ENCODE results near the gene CCDC92B.
A peak's percentile ranks its signal among the peaks of the same experiment; 100 is the strongest.

Gene CCDC92B

DNA sequence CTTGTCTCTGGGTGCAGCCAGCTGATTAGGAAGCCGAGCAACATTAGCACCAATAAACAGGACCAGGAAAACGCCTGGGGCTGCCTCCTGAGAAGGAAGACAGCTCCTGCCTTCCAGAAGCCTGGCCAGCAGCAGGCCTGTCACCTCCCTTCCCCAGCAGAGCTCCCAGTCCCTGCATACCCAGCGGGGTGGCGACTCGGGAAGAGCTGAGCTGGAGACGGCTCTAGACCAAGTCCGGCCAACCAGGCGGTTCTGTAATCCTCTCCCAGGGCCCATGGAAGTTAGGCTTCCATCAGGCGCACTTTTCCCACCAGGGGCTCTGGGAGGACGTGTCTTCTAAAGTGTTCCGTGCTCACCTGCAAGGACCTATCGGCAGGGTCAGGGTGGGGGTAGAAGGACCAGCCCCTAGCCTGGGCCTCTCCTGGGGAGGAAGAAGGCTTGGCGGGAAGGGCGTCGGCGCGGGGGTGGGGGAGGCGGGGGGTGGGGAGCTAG, 25.9 kb downstream of the CCDC92B start:
- Mint-ChIP-seq H3K36me3 (peaks cover 3% of the 10 kb centered on the region), H3K4me3 (peak overlapping the region; percentile 59), H3K27ac (no peak overlapping the region), H3K4me1 (peaks cover 5% of the 10 kb centered on the region), H3K9me3 (no peaks in the 10 kb centered on the region), H3K27me3 (peaks cover 11% of the 10 kb centered on the region)
- DNase-seq (ENCODE audit: low spot score in 2 of 2) (no peak), ATAC-seq (ENCODE audit: low read depth) (no peak)

DNA sequence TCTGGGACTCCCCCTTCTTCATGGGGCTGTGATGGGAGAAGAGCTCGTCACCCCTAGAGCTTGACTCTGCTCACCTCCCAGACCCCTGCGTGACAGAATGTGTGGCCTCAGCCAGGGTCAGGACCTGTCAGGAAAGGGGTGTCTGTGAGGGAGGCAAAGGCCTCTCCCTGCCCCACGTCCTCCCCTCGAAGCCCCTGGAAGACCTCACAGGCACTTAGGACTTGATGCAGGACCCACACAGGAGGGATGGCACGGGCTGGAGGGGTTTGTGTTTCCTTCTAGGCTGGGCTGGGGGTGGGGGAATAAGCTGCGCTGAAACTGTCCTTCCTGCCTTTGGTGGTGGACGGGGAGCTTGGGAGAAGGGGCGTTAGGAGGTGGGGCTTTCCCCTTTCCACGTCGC, 26.8 kb downstream of the CCDC92B start:
- Mint-ChIP-seq H3K27ac (no peak overlapping the region), H3K4me3 (no peak overlapping the region), H3K9me3 (no peaks in the 10 kb centered on the region), H3K4me1 (peaks cover 5% of the 10 kb centered on the region), H3K36me3 (peaks cover 3% of the 10 kb centered on the region), H3K27me3 (peaks cover 11% of the 10 kb centered on the region)
- ATAC-seq (ENCODE audit: low read depth) (no peak), DNase-seq (ENCODE audit: low spot score in 2 of 2) (no peak)

DNA sequence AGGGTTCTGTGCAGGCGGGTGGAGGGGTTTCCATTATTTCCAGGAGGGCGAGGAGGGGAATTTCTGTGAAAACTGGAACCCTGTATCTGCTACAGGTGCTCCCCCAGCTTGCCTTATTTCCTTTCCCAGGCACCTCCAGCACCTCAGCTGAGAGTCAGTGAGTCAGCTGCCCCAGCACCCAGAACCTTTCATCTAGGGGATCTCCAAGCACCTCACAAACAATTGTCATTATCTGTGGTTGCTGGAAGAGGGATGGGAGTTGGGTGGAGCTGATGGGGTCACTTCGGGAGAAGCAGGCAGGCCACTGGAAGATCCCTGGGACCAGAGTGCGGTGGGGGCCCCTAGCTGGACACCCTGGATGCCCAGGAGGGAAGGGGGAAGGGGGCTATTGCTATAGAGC, 27.8 kb downstream of the CCDC92B start:
- Mint-ChIP-seq H3K4me1 (peaks cover 5% of the 10 kb centered on the region), H3K27ac (no peak overlapping the region), H3K4me3 (no peak overlapping the region), H3K36me3 (peaks cover 3% of the 10 kb centered on the region), H3K9me3 (no peaks in the 10 kb centered on the region), H3K27me3 (peaks cover 9% of the 10 kb centered on the region)
- ATAC-seq (ENCODE audit: low read depth) (no peak), DNase-seq (ENCODE audit: low spot score in 2 of 2) (no peak)

DNA sequence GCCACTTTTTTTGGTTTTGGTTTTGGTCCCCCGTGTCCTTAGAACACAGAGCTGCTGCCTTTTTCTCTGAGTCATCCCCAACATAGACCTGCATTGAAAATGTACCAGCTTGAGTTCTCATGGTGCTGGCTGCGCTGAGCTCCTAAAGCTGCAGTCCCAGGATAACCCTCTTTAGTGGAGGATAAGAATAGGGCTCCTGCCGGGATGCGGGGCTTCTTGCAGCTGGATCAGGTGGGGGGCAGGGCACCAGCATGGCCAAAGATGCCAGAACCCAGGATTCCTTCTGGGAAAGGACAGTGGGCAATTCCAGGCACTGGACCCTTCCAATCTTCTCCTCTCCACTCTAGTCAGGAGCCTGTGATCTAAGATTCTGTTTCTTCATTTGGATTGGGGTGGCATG, 29.6 kb downstream of the CCDC92B start:
- Mint-ChIP-seq H3K4me1 (no peaks in the 10 kb centered on the region), H3K4me3 (no peak overlapping the region), H3K9me3 (no peaks in the 10 kb centered on the region), H3K36me3 (no peaks in the 10 kb centered on the region), H3K27ac (no peak overlapping the region), H3K27me3 (peaks cover 3% of the 10 kb centered on the region)
- ATAC-seq (ENCODE audit: low read depth) (no peak), DNase-seq (ENCODE audit: low spot score in 2 of 2) (no peak)

DNA sequence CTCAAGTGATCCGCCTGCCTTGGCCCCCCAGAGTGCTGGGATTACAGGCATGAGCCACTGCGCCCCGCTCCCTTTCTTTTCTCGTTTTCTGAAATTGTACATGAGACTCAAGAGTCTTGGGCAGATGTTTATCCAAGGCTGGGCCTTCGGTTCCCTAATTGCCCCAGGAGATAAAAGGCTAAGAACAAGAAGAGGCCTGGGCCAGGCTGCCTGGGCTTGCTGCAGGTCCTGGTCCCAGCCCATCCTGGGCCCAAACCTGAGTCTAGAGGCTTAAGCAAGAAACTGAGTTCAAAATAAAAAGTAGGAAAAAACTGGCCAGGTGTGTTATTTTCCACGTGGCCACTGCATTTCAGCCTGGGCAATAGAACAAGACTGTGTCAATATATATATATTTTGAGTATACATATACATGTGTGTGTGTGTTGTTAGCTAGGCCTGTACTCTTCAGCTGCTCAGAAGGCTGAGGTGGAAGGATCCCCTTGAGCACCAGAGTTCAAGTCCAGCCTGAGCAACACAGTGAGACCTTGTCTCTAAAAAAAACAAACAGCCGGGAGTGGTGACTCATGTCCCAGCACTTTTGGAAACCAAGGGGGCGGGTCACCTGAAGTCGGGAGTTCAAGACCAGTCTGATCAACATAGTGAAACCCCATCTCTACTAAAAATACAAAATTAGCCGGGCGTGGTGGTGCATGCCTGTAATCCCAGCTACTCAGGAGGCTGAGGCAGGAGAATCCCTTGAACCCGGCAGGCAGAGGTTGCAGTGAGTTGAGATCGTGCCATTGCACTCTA, 31.1 kb downstream of the CCDC92B start:
- no peaks in the 10 kb centered on the region for H3K4me1 Mint-ChIP-seq
- H3K9me3 Mint-ChIP-seq = no peaks in the 10 kb centered on the region
- DNase-seq (ENCODE audit: low spot score in 2 of 2) = no peak
- H3K27me3 Mint-ChIP-seq = peaks cover 2% of the 10 kb centered on the region
- no peak overlapping the region for H3K4me3 Mint-ChIP-seq
- no peak overlapping the region for H3K27ac Mint-ChIP-seq
- ATAC-seq (ENCODE audit: low read depth) = no peak
- H3K36me3 Mint-ChIP-seq = no peaks in the 10 kb centered on the region

DNA sequence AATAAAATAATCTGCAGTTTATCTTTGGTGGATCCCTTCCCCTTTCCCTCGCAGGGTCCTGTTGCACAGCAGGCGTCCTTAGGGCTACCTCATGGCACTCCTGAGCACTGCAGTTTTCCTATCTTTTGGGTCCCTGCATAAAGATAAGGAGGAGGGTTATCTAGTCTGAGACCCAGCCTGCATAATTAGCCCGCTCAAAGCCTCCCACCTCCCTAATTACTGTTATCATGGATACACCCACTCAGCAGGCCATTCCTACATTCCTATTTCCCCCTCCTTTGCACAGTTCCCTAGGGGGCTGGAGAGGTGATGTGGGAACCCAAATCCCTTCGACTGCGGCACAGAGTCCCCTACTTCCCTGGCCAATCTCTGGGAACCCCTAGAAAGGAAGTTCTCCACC, 32.8 kb downstream of the CCDC92B start:
- peaks cover under 1% of the 10 kb centered on the region for H3K27me3 Mint-ChIP-seq
- DNase-seq (ENCODE audit: low spot score in 2 of 2) (no peak), ATAC-seq (ENCODE audit: low read depth) (no peak)
- peaks cover 6% of the 10 kb centered on the region for H3K4me1 Mint-ChIP-seq
- H3K27ac Mint-ChIP-seq = no peak overlapping the region
- no peaks in the 10 kb centered on the region for H3K36me3 Mint-ChIP-seq
- no peaks in the 10 kb centered on the region for H3K9me3 Mint-ChIP-seq
- no peak overlapping the region for H3K4me3 Mint-ChIP-seq

DNA sequence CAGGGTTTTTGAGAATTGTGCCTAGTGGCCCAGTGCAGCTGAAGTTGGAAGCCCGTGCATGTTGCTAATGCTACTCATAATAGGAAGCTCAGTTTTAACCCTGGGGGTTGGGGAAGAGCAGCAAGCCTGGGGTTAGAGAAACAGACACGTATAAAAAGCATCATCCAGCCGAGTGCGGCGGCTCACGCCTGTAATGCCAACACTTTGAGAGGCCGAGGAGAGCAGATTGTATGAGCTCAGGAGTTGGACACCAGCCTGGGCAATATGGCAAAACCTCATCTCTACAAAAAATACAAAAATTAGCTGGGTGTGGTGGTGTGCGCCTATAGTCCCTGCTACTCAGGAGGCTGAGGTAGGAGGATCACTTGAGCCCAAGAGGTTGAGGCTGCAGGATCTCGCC, 35.6 kb downstream of the CCDC92B start:
- Mint-ChIP-seq H3K9me3 (no peaks in the 10 kb centered on the region), H3K27ac (no peak overlapping the region), H3K36me3 (no peaks in the 10 kb centered on the region), H3K27me3 (no peaks in the 10 kb centered on the region), H3K4me1 (peaks cover 23% of the 10 kb centered on the region), H3K4me3 (peak overlapping the region; percentile 30)
- ATAC-seq (ENCODE audit: low read depth) (no peak), DNase-seq (ENCODE audit: low spot score in 2 of 2) (no peak)

DNA sequence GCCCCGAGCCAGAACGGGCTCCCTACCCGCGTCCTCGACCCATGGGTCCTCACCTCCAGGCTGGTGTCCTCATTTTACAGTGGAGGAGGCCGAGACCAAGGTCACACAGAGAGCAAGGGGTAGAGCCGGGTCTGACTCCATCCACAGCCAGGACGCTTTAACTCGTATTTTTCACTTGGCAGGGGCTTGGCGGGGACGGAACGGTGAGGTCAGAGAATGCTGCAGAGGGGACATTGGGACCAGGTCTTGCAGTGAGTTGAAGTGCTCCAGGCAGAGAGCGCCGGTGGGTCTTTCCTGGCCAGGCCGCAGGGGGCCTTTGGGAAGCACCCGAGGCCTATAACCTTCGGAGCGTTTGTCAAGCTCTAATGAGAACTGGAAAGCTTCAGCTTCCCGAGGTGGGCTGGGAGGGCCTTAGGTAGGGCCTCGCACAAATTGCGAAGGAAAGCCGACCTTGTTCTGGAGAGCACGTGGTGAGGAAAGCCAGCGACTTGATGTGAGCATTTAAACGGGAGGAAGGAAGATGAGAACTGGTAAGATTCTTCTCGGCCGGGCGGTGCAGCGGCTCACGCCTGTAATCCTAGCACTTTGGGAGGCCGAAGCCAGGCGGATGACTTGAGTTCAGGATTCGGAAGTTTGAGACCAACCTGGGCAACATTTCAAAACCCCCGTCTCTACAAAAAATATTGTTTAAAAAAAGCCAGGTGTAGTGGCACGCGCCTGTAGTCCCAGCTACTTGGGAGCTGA, 37.0 kb downstream of the CCDC92B start:
- no peaks in the 10 kb centered on the region for H3K27me3 Mint-ChIP-seq
- no peaks in the 10 kb centered on the region for H3K36me3 Mint-ChIP-seq
- H3K9me3 Mint-ChIP-seq = no peaks in the 10 kb centered on the region
- ATAC-seq (ENCODE audit: low read depth) = no peak
- peak overlapping the region; percentile 75 for H3K27ac Mint-ChIP-seq
- H3K4me1 Mint-ChIP-seq = peaks cover 29% of the 10 kb centered on the region
- peak overlapping the region; percentile 83 for H3K4me3 Mint-ChIP-seq
- no peak for DNase-seq (ENCODE audit: low spot score in 2 of 2)

DNA sequence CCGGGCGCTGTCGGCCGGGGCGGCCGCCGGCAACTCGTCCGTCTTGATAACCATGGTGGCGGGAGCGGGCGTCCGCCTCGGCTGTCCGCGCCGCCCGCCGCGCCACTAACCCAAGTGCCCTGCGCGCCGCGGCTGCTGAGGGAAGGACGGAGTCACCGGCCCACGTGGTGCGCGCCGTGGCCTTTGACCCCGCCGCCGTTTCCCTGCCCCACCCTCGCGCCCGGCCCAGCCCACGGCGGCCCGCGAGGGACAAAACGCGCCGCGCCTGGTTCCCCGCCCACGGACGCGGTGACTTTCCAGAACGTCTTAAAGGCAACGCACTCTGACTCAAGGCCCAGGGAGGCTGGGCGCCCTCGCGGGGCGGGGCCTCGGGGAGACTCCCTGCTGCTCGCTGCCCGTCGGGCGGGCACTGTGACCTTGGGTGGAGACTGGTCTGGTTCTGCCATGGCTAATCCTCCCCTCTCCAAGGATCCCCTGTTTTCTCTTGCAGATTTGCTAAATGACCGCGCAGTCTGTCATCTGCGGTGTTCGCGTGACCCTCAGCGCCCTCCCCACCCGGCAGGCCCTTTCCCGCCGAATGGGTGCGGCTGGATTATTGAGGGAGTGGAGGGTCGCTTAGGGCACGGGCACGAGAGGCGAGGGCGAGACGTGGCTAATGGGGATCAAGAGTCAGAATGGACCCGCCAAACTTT, 37.7 kb downstream of the CCDC92B start, which contains the start of gene CLUH:
Gene CLUH, minus strand, starts transcription at position 157 of the 692 bp plus-strand sequence. Its CDS starts 103 bp downstream, at position 54.
- H3K4me1 Mint-ChIP-seq = peaks cover 29% of the 10 kb centered on the region
- ATAC-seq (ENCODE audit: low read depth) = peak; percentile 86
- no peaks in the 10 kb centered on the region for H3K27me3 Mint-ChIP-seq
- H3K4me3 Mint-ChIP-seq = peak within 1 kb of the TSS; percentile 87
- no peaks in the 10 kb centered on the region for H3K36me3 Mint-ChIP-seq
- H3K9me3 Mint-ChIP-seq = no peaks in the 10 kb centered on the region
- H3K27ac Mint-ChIP-seq = peak within 1 kb of the TSS; percentile 89
- DNase-seq (ENCODE audit: low spot score in 2 of 2) = peak; percentile 94 to 95

DNA sequence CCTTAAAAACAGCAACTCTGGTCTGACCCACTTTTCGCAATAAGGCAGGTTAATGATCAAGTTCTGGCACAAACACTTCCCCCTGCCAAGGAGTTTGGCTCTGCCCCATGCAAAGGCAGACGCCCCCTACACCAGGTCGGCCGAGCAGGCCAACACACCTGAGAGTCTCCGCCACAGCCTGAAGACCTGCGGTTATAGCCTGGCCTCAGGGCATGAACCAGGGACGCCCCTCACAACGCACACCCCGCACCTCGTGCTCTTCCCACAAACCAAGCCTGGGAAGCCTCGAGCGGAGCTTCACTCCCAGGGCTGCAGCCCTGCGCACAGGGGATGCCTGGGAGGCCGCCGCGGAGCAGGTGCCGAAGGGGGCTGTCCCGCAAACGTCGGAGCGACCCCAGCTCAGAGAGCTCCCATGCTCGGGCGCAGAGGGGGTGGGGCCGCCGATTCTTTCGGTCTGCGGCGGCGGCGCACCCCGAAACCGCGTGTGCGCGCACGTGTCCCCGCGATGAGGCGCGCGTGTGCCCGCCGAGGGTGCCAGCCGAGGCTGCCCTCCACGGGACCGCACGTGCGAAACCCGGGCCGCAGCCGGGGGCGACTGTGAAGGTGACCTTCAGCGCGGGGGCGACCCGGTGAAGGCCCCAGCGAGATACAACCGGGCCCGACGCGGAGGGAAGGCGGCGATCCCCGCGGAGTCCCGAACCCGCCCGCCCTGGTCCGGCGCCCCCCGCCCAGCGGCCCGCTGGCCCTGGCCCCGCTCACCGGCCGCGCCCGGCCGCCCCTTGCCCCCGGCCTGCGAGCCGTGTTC, 38.4 kb downstream of the CCDC92B start:
- DNase-seq (ENCODE audit: low spot score in 2 of 2) (peak in 1 of 2 donors; percentile 37), ATAC-seq (ENCODE audit: low read depth) (peak; percentile 34)
- Mint-ChIP-seq H3K27me3 (no peaks in the 10 kb centered on the region), H3K4me3 (peak overlapping the region; percentile 87), H3K9me3 (no peaks in the 10 kb centered on the region), H3K36me3 (no peaks in the 10 kb centered on the region), H3K4me1 (peaks cover 29% of the 10 kb centered on the region), H3K27ac (peak overlapping the region; percentile 89)

DNA sequence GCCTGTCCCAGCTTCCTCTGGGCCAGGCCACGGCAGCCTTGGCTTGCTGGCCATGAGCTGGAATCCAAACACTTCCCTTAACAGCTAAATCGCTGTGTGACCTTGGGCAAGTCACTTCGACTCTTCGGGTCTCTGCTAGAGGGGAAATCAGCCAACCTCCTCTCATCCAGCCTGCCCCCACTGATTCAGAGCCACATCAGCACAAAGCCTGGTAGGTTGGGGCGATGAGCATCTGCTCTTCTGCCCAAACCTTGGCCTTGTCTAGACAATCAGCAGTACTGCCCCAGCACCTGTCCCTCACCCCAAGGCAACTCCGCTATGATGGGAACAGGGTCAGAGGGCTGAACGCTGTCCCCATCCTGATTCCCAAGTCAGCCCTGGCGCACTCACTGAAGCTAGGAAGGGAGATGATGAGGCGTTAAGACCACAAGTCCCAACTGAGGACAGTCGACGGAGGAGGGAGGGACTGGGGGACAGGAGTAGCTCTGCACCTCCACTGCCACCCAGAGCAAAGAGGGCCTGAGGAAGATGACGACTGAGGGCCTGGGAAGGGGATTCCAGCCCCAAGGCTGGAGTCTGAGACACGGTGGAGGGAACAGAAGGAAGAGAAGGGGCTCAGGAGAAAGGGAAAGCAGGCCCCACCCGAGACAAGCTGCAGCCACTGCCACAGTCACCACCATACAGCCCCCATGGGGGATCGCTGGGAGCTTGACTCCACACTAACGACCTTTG, 39.2 kb downstream of the CCDC92B start:
- H3K27ac Mint-ChIP-seq = peak overlapping the region; percentile 89
- H3K36me3 Mint-ChIP-seq = no peaks in the 10 kb centered on the region
- DNase-seq (ENCODE audit: low spot score in 2 of 2) = no peak
- peak overlapping the region; percentile 87 for H3K4me3 Mint-ChIP-seq
- peaks cover 33% of the 10 kb centered on the region for H3K4me1 Mint-ChIP-seq
- H3K27me3 Mint-ChIP-seq = no peaks in the 10 kb centered on the region
- no peak for ATAC-seq (ENCODE audit: low read depth)
- H3K9me3 Mint-ChIP-seq = no peaks in the 10 kb centered on the region

DNA sequence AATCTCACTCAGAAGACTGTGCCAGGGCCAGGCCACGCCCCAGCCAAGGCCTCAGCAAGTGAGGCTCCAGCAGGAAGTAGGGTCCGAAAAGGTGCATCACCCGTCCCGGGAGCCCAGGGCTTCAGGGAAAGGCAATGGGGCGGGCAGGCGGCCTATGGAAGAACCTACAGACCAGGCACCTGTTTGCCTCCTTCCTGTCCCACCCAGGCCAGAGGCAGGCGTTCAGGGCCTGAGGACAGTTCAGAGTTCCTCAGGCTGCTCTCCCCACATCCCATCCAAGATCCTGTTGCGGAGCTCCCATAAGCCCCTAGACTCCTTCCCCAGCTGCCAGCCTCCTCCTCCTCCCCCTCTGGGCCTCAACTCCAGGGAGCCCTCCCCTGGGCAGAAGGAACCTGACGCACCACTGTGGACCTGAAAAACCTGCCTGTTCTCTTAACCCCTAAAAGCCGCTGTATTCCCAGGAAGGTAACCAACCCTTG, 40.2 kb downstream of the CCDC92B start:
- peaks cover 39% of the 10 kb centered on the region for H3K4me1 Mint-ChIP-seq
- peak overlapping the region; percentile 89 for H3K27ac Mint-ChIP-seq
- H3K27me3 Mint-ChIP-seq = no peaks in the 10 kb centered on the region
- peak; percentile 30 for ATAC-seq (ENCODE audit: low read depth)
- H3K9me3 Mint-ChIP-seq = no peaks in the 10 kb centered on the region
- DNase-seq (ENCODE audit: low spot score in 2 of 2) = peak in 1 of 2 donors; percentile 32
- H3K36me3 Mint-ChIP-seq = peaks cover 6% of the 10 kb centered on the region
- H3K4me3 Mint-ChIP-seq = peak overlapping the region; percentile 87

All from memory B cell (primary cell).